Measurements from ENCODE around the gene MAML2.

- TF ChIP-seq CTCF (IDR thresholded peaks at IDR 0.05) (no peak), POLR2AphosphoS5 (IDR thresholded peaks at IDR 0.05; ENCODE audit: low read depth, low read length) (no peak), SIN3A (IDR thresholded peaks at IDR 0.05; ENCODE audit: borderline replicate concordance, insufficient read depth, low read depth, low read length) (no peak)
- TF ChIP-seq, protein P1, sequence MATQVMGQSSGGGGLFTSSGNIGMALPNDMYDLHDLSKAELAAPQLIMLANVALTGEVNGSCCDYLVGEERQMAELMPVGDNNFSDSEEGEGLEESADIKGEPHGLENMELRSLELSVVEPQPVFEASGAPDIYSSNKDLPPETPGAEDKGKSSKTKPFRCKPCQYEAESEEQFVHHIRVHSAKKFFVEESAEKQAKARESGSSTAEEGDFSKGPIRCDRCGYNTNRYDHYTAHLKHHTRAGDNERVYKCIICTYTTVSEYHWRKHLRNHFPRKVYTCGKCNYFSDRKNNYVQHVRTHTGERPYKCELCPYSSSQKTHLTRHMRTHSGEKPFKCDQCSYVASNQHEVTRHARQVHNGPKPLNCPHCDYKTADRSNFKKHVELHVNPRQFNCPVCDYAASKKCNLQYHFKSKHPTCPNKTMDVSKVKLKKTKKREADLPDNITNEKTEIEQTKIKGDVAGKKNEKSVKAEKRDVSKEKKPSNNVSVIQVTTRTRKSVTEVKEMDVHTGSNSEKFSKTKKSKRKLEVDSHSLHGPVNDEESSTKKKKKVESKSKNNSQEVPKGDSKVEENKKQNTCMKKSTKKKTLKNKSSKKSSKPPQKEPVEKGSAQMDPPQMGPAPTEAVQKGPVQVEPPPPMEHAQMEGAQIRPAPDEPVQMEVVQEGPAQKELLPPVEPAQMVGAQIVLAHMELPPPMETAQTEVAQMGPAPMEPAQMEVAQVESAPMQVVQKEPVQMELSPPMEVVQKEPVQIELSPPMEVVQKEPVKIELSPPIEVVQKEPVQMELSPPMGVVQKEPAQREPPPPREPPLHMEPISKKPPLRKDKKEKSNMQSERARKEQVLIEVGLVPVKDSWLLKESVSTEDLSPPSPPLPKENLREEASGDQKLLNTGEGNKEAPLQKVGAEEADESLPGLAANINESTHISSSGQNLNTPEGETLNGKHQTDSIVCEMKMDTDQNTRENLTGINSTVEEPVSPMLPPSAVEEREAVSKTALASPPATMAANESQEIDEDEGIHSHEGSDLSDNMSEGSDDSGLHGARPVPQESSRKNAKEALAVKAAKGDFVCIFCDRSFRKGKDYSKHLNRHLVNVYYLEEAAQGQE (IDR thresholded peaks at IDR 0.05; ENCODE audit: insufficient read depth in 1 of 2, low read depth in 2 of 2, low read length in 1 of 2): no peak
Observed at GRCh38 chr11:96028746-96029145, 314.2 kb downstream of the MAML2 start.

All from Panc1 (cell line).